SK-N-SH (cell line): ENCODE data around the gene AXIN1.

ENCODE experiments used
- CTCF ChIP-seq: fragments of 200-600 bp; sonication (generic); IDR thresholded peaks from 2 replicates; pipeline ENCODE4 v1.6.1; 2017; ENCODE audit warnings: antibody characterized with exemption, mild to moderate bottlenecking, moderate library complexity
- MAX ChIP-seq: IDR thresholded peaks from 2 replicates; pipeline ENCODE4 v1.4.0; 2012; ENCODE audit warnings: low read depth
- PBX3 ChIP-seq: IDR thresholded peaks from 2 replicates; pipeline ENCODE4; 2012
- POLR2AphosphoS5 ChIP-seq: IDR thresholded peaks from 2 replicates; pipeline ENCODE4 v1.6.1; 2012; ENCODE audit warnings: low read depth, low read length
- REST ChIP-seq: IDR thresholded peaks from 2 replicates; pipeline ENCODE4 v1.6.1; 2012; ENCODE audit warnings: mild to moderate bottlenecking, low read depth, low read length, moderate library complexity
- RFX5 ChIP-seq: IDR thresholded peaks from 2 replicates; pipeline ENCODE4 v1.6.1; 2012; ENCODE audit warnings: mild to moderate bottlenecking, improper control_type of control experiment, low read length
- SMC3 ChIP-seq: IDR thresholded peaks from 2 replicates; pipeline ENCODE4 v1.6.1; 2012; ENCODE audit warnings: low read depth, low read length, improper control_type of control experiment
- ZBTB33 ChIP-seq: IDR thresholded peaks from 2 replicates; pipeline ENCODE4 v1.4.0; 2012; ENCODE audit warnings: low read depth, borderline replicate concordance

- TF ChIP-seq MAX (no peak), CTCF (no peak), ZBTB33 (no peak), SMC3 (no peak), RFX5 (no peak), REST (no peak), PBX3 (no peak), POLR2AphosphoS5 (no peak)
Measured at GRCh38 chr16:280552-280951, 72.0 kb downstream of the AXIN1 start, which contains the start of gene ARHGDIG.
